HCT116 (cell line): ENCODE measurements around the gene STAG1. TPM values are rescaled to one million over a fixed set of nuclear protein-coding genes. Genes with fewer than 3 reads are reported as not detected.

Experiments
- ATAC-seq: fragments of 200-7000 bp; cut with Tn5 transposase; 2 replicates; pipeline ENCODE4 v1.9.1; 2020; ENCODE audit warnings: mild to moderate bottlenecking, moderate library complexity
- BruUV-seq: library from RNA; stranded (reverse); fragments of 400-500 nt; replicated peaks from 2 replicates; lab custom pipeline; 2021; lab: Mats Ljungman, UMichigan
- CTCF ChIA-PET: fragments of 300-600 bp; sonication (Branson Sonifier 250); formaldehyde crosslinking; loops from one replicate; lab custom pipeline; 2021; ENCODE audit warnings: antibody characterized with exemption; lab: Charles Lee
- POLR2A ChIA-PET: fragments of 300-600, 350-600 bp; sonication (Branson Sonifier 250); formaldehyde crosslinking; loops from one replicate; lab custom pipeline; 2021; ENCODE audit warnings: antibody characterized with exemption; lab: Charles Lee
- RAD21 ChIA-PET, 2 experiments: fragments of 300-600 bp; sonication (Branson Sonifier 250); formaldehyde crosslinking; loops; one replicate each; lab custom pipeline; 2023; ENCODE audit warnings: low total read pairs in 2 of 2; ENCODE audit not compliant: uncharacterized antibody in 2 of 2, unreplicated experiment in 2 of 2, low non-redundant PET in 1 of 2; lab: Charles Lee
- DNase-seq: peaks from one replicate; pipeline ENCODE4 v3.0.0-alpha.2; 2010; ENCODE audit warnings: low read depth, low spot score
- H2AFZ ChIP-seq: fragments of 200-600 bp; shearing (Covaris generic), sonication (generic); 2 replicates; pipeline ENCODE4 v1.6.1; 2017; ENCODE audit warnings: low read depth, mixed run types, mixed read lengths, antibody characterized with exemption, low read length; ENCODE audit not compliant: poor library complexity, severe bottlenecking
- H3K27ac ChIP-seq: 2 replicates; pipeline ENCODE4 v1.5.1; 2012; ENCODE audit warnings: low read depth, low read length
- H3K27me3 ChIP-seq: fragments of 200-600 bp; sonication (generic); 2 replicates; pipeline ENCODE4 v1.6.1; 2016; ENCODE audit warnings: mixed run types, low read length, mixed read lengths; ENCODE audit not compliant: insufficient read depth
- H3K36me3 ChIP-seq, 2 experiments: fragments of 200-500 bp in 1 of 2; fragments of 200-600 bp in 1 of 2; sonication (Bioruptor generic) in 1 of 2; sonication (generic) in 1 of 2; 2 replicates each; pipeline versions ENCODE4 v1.5.1 to v1.6.1; 2014 to 2016; ENCODE audit warnings: low read length in 2 of 2, inconsistent platforms in 1 of 2, mixed read lengths in 1 of 2, mixed run types in 1 of 2; ENCODE audit not compliant: insufficient read depth in 2 of 2, control insufficient read depth in 1 of 2
- H3K4me1 ChIP-seq, 2 experiments: fragments of 200-600 bp in 1 of 2; sonication (generic) in 1 of 2; 2 replicates each; pipeline versions ENCODE4 v1.5.1 to v1.6.1; 2012 to 2017; ENCODE audit warnings: low read length in 2 of 2, inconsistent platforms in 1 of 2, mild to moderate bottlenecking in 1 of 2, mixed read lengths in 1 of 2, mixed run types in 1 of 2, moderate library complexity in 1 of 2; ENCODE audit not compliant: insufficient read depth in 2 of 2, control insufficient read depth in 1 of 2
- H3K4me2 ChIP-seq: fragments of 200-600 bp; sonication (generic); 2 replicates; pipeline ENCODE4 v1.6.1; 2017; ENCODE audit warnings: mixed run types, low read length, mixed read lengths
- H3K4me3 ChIP-seq, 2 experiments: fragments of 200-600 bp in 1 of 2; sonication (generic) in 1 of 2; replicated peaks in 1 of 2; 2 replicates each; pipeline ENCODE4 v1.5.1; 2011 to 2016; ENCODE audit warnings: low read length in 2 of 2, control low read depth in 1 of 2, low read depth in 1 of 2, mild to moderate bottlenecking in 1 of 2, mixed read lengths in 1 of 2, mixed run types in 1 of 2
- H3K79me2 ChIP-seq: fragments of 200-600 bp; sonication (generic); 2 replicates; pipeline ENCODE4 v1.6.1; 2017; ENCODE audit warnings: mild to moderate bottlenecking, mixed run types, low read length, moderate library complexity, mixed read lengths; ENCODE audit not compliant: insufficient read depth
- H3K9ac ChIP-seq: fragments of 200-600 bp; sonication (generic); 2 replicates; pipeline ENCODE4 v1.6.1; 2016; ENCODE audit warnings: low read length, mixed read lengths
- H3K9me2 ChIP-seq: fragments of 200-600 bp; sonication (generic), shearing (Covaris generic); 2 replicates; pipeline ENCODE4 v1.6.1; 2017; ENCODE audit warnings: mixed run types, mild to moderate bottlenecking, moderate library complexity; ENCODE audit not compliant: insufficient read depth
- H3K9me3 ChIP-seq, 2 experiments: fragments of 200-500 bp in 1 of 2; fragments of 200-600 bp in 1 of 2; sonication (Bioruptor generic) in 1 of 2; sonication (generic) in 1 of 2; 2 replicates each; pipeline ENCODE4 v1.6.1; 2014 to 2017; ENCODE audit warnings: low read length in 2 of 2, mixed read lengths in 2 of 2, inconsistent platforms in 1 of 2, low read depth in 1 of 2, mild to moderate bottlenecking in 1 of 2, mixed run types in 1 of 2, moderate library complexity in 1 of 2; ENCODE audit not compliant: control insufficient read depth in 1 of 2, insufficient read depth in 1 of 2
- H4K20me1 ChIP-seq: fragments of 200-600 bp; sonication (generic), shearing (Covaris generic); 2 replicates; pipeline ENCODE4 v1.6.1; 2017; ENCODE audit warnings: mixed run types, mild to moderate bottlenecking, moderate library complexity; ENCODE audit not compliant: insufficient read depth
- CTCF ChIP-seq, 3 experiments: fragments of 200-600 bp in 1 of 3; sonication (generic) in 1 of 3; IDR thresholded peaks in 2 of 3; conservative IDR thresholded peaks in 1 of 3; 2 replicates each; pipeline ENCODE4 v1.5.1; 2012 to 2017; ENCODE audit warnings: low read depth in 2 of 3, low read length in 2 of 3, antibody characterized with exemption in 1 of 3, borderline replicate concordance in 1 of 3, control low read depth in 1 of 3, mild to moderate bottlenecking in 1 of 3, mixed read lengths in 1 of 3, mixed run types in 1 of 3, moderate library complexity in 1 of 3; ENCODE audit not compliant: insufficient read depth in 1 of 3
- EZH2 ChIP-seq: fragments of 200-600 bp; sonication (generic); IDR thresholded peaks from 2 replicates; pipeline ENCODE4 v1.6.1; 2017; ENCODE audit warnings: antibody characterized with exemption, mixed run types
- EZH2phosphoT487 ChIP-seq: fragments of 200-600 bp; IDR thresholded peaks from 2 replicates; pipeline ENCODE4 v1.6.1; 2018; ENCODE audit warnings: antibody characterized with exemption, borderline replicate concordance
- MAX ChIP-seq: IDR thresholded peaks from 2 replicates; pipeline ENCODE4 v1.6.1; 2012
- POLR2A ChIP-seq: IDR thresholded peaks from 2 replicates; pipeline ENCODE4 v1.7.0; 2011; ENCODE audit warnings: borderline replicate concordance; ENCODE audit not compliant: insufficient read depth, insufficient read length; ENCODE audit errors: extremely low read depth
- POLR2AphosphoS5 ChIP-seq: IDR thresholded peaks from 2 replicates; pipeline ENCODE4 v1.6.1; 2011; ENCODE audit warnings: mild to moderate bottlenecking, low read depth, low read length, moderate library complexity
- RAD21 ChIP-seq: IDR thresholded peaks from 2 replicates; pipeline ENCODE4 v1.6.1; 2012; ENCODE audit warnings: low read depth, mild to moderate bottlenecking
- REST ChIP-seq: IDR thresholded peaks from 2 replicates; pipeline ENCODE4 v1.6.1; 2012; ENCODE audit warnings: low read depth
- SIN3A ChIP-seq: IDR thresholded peaks from 2 replicates; pipeline ENCODE4 v1.6.1; 2012; ENCODE audit warnings: low read depth
- SP1 ChIP-seq: IDR thresholded peaks from 2 replicates; pipeline ENCODE4 v1.6.1; 2012; ENCODE audit warnings: low read depth
- TCF7L2 ChIP-seq: IDR thresholded peaks from 2 replicates; pipeline ENCODE4 v1.7.0; 2011; ENCODE audit warnings: borderline replicate concordance, inconsistent platforms; ENCODE audit not compliant: insufficient read depth, insufficient read length; ENCODE audit errors: extremely low read depth
- YY1 ChIP-seq: IDR thresholded peaks from 2 replicates; pipeline ENCODE4 v1.6.1; 2011; ENCODE audit warnings: low read length, low read depth, moderate library complexity, mild to moderate bottlenecking; ENCODE audit not compliant: insufficient replicate concordance; ENCODE audit errors: extremely low read depth
- ZFX ChIP-seq: fragments of 450-650 bp; IDR thresholded peaks from 2 replicates; pipeline ENCODE4 v1.6.1; 2017
- intact Hi-C: fragments of 100-400 bp; cut with micrococcal nuclease; formaldehyde crosslinking; loops from 2 replicates; pipeline ENCODE4 v1.10.0; 2022
- total RNA-seq: library from RNA; stranded (reverse); gene quantifications from one replicate; pipeline ENCODE4 v1.2.1, GENCODE V29; 2021; ENCODE audit not compliant: unreplicated experiment

STAG1 gene
- total RNA-seq, 1 experiment from 2014 or later, result 29.4 TPM

DNA sequence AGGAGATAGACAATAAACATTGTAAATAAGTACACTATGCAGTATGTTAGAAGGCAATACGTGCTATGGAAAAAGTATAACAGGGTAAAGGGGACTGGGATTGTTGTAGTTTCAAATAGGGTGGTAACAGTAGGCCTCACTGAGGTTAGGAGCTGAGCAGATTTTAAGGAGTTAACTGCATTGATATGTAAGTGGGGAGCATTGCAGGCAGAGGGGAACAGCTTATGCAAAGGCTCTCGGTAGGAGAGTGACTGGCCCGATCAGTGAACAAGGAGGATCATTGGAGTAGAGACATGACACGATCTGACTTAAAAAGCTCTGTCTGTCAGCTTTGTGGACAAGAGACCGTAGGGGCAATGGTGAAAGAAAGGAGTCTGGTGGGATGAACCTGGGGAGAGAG is 455.2 kb downstream of the STAG1 start:
- ChIA-PET POLR2A (no interaction called here), RAD21 (no interaction called here)

More for the DNA sequence above, 455.2 kb downstream of the STAG1 start:
- Histone ChIP-seq H3K4me3 (no peak overlapping the region), H3K9ac (no peak overlapping the region), H3K4me2 (no peak overlapping the region), H2AFZ (no peak overlapping the region), H4K20me1 (no peaks in the 10 kb centered on the region), H3K79me2 (no peaks in the 10 kb centered on the region), H3K36me3 (peaks cover 4 to 10% of the 10 kb centered on the region in 2 experiments; a peak in 2 of 4 replicates), H3K9me2 (no peaks in the 10 kb centered on the region), H3K4me1 (no peaks in the 10 kb centered on the region), H3K27me3 (no peaks in the 10 kb centered on the region), H3K9me3 (no peaks in the 10 kb centered on the region), H3K27ac (no peak overlapping the region)
- ATAC-seq, result no peak
- BruUV-seq, result no TSS peak
- no peak for TF ChIP-seq YY1
- TF ChIP-seq CTCF (IDR thresholded peaks at IDR 0.05 in 2 of 3, conservative IDR thresholded peaks at IDR 0.05 in 1 of 3; ENCODE audit: borderline replicate concordance in 1 of 3, insufficient read depth in 1 of 3, low read depth in 2 of 3, low read length in 2 of 3), result no peak
- TF ChIP-seq TCF7L2, result no peak
- TF ChIP-seq MAX, result no peak
- TF ChIP-seq EZH2phosphoT487, result no peak
- no peak for TF ChIP-seq REST
- TF ChIP-seq RAD21, result no peak
- TF ChIP-seq SIN3A, result no peak
- TF ChIP-seq ZFX, result no peak
- TF ChIP-seq POLR2A, result no peak
- TF ChIP-seq EZH2, result no peak
- TF ChIP-seq SP1, result no peak
- TF ChIP-seq POLR2AphosphoS5, result no peak
- DNase-seq, result no peak
- intact Hi-C loops, result no loop called here
- CTCF ChIA-PET, result no interaction called here
